Measurements from ENCODE around the gene DOCK8.
A peak's percentile ranks its signal among the peaks of the same experiment; 100 is the strongest.

DOCK8 gene

GRCh38 chr9:248278-248961, 33.8 kb downstream of the DOCK8 start:
- no peak for DNase-seq
- H3K36me3 Mint-ChIP-seq (ENCODE audit: low read depth) = no peaks in the 10 kb centered on the region
- no peaks in the 10 kb centered on the region for H3K27me3 Mint-ChIP-seq
- peaks cover 9% of the 10 kb centered on the region for H3K4me1 Mint-ChIP-seq (ENCODE audit: low read depth)
- no peaks in the 10 kb centered on the region for H3K9me3 Mint-ChIP-seq
- no peak overlapping the region for H3K27ac Mint-ChIP-seq
- no peak overlapping the region for H3K4me3 Mint-ChIP-seq

GRCh38 chr9:249025-249424, 34.4 kb downstream of the DOCK8 start:
- Mint-ChIP-seq H3K9me3 (no peaks in the 10 kb centered on the region), H3K4me3 (no peak overlapping the region), H3K4me1 (ENCODE audit: low read depth) (peaks cover 9% of the 10 kb centered on the region), H3K36me3 (ENCODE audit: low read depth) (no peaks in the 10 kb centered on the region), H3K27me3 (no peaks in the 10 kb centered on the region), H3K27ac (no peak overlapping the region)
- DNase-seq = no peak

GRCh38 chr9:250039-250438, 35.4 kb downstream of the DOCK8 start:
- no peak for DNase-seq
- Mint-ChIP-seq H3K4me3 (no peak overlapping the region), H3K27ac (no peak overlapping the region), H3K9me3 (no peaks in the 10 kb centered on the region), H3K27me3 (no peaks in the 10 kb centered on the region), H3K36me3 (ENCODE audit: low read depth) (no peaks in the 10 kb centered on the region), H3K4me1 (ENCODE audit: low read depth) (peaks cover 9% of the 10 kb centered on the region)

GRCh38 chr9:250625-251024, 36.0 kb downstream of the DOCK8 start:
- Mint-ChIP-seq H3K27ac (no peak overlapping the region), H3K27me3 (no peaks in the 10 kb centered on the region), H3K9me3 (no peaks in the 10 kb centered on the region), H3K36me3 (ENCODE audit: low read depth) (no peaks in the 10 kb centered on the region), H3K4me3 (no peak overlapping the region), H3K4me1 (ENCODE audit: low read depth) (peaks cover 9% of the 10 kb centered on the region)
- no peak for DNase-seq

GRCh38 chr9:251398-251797, 36.7 kb downstream of the DOCK8 start:
- Mint-ChIP-seq H3K36me3 (ENCODE audit: low read depth) (no peaks in the 10 kb centered on the region), H3K27ac (no peak overlapping the region), H3K9me3 (no peaks in the 10 kb centered on the region), H3K27me3 (no peaks in the 10 kb centered on the region), H3K4me1 (ENCODE audit: low read depth) (peaks cover 9% of the 10 kb centered on the region), H3K4me3 (no peak overlapping the region)
- DNase-seq = no peak

- no peak for DNase-seq
- Mint-ChIP-seq H3K9me3 (no peaks in the 10 kb centered on the region), H3K36me3 (ENCODE audit: low read depth) (no peaks in the 10 kb centered on the region), H3K27ac (no peak overlapping the region), H3K4me1 (ENCODE audit: low read depth) (peaks cover 7% of the 10 kb centered on the region), H3K4me3 (no peak overlapping the region), H3K27me3 (no peaks in the 10 kb centered on the region)
Measured at GRCh38 chr9:253539-253938, 38.9 kb downstream of the DOCK8 start.

- Mint-ChIP-seq H3K27me3 (no peaks in the 10 kb centered on the region), H3K4me3 (no peak overlapping the region), H3K4me1 (ENCODE audit: low read depth) (no peaks in the 10 kb centered on the region), H3K9me3 (no peaks in the 10 kb centered on the region), H3K27ac (no peak overlapping the region), H3K36me3 (ENCODE audit: low read depth) (no peaks in the 10 kb centered on the region)
- no peak for DNase-seq
Measured at GRCh38 chr9:254516-254915, 39.9 kb downstream of the DOCK8 start.

- H3K36me3 Mint-ChIP-seq (ENCODE audit: low read depth) = no peaks in the 10 kb centered on the region
- no peak overlapping the region for H3K27ac Mint-ChIP-seq
- DNase-seq = no peak
- no peak overlapping the region for H3K4me3 Mint-ChIP-seq
- no peaks in the 10 kb centered on the region for H3K9me3 Mint-ChIP-seq
- H3K4me1 Mint-ChIP-seq (ENCODE audit: low read depth) = no peaks in the 10 kb centered on the region
- no peaks in the 10 kb centered on the region for H3K27me3 Mint-ChIP-seq
Measured at GRCh38 chr9:257957-258356, 43.3 kb downstream of the DOCK8 start.

- DNase-seq = no peak
- no peaks in the 10 kb centered on the region for H3K36me3 Mint-ChIP-seq (ENCODE audit: low read depth)
- no peak overlapping the region for H3K4me3 Mint-ChIP-seq
- peaks cover 3% of the 10 kb centered on the region for H3K4me1 Mint-ChIP-seq (ENCODE audit: low read depth)
- H3K27me3 Mint-ChIP-seq = no peaks in the 10 kb centered on the region
- no peak overlapping the region for H3K27ac Mint-ChIP-seq
- no peaks in the 10 kb centered on the region for H3K9me3 Mint-ChIP-seq
Measured at GRCh38 chr9:259405-260404, 45.0 kb downstream of the DOCK8 start.

- peaks cover under 1% of the 10 kb centered on the region for H3K36me3 Mint-ChIP-seq (ENCODE audit: low read depth)
- H3K4me1 Mint-ChIP-seq (ENCODE audit: low read depth) = peaks cover 16% of the 10 kb centered on the region
- H3K9me3 Mint-ChIP-seq = peaks cover under 1% of the 10 kb centered on the region
- no peaks in the 10 kb centered on the region for H3K27me3 Mint-ChIP-seq
- H3K4me3 Mint-ChIP-seq = no peak overlapping the region
- DNase-seq = no peak
- H3K27ac Mint-ChIP-seq = no peak overlapping the region
Measured at GRCh38 chr9:264231-264630, 49.6 kb downstream of the DOCK8 start.

GRCh38 chr9:265209-265870, 50.7 kb downstream of the DOCK8 start:
- Mint-ChIP-seq H3K36me3 (ENCODE audit: low read depth) (peaks cover 2% of the 10 kb centered on the region), H3K9me3 (peaks cover 2% of the 10 kb centered on the region), H3K27ac (no peak overlapping the region), H3K27me3 (no peaks in the 10 kb centered on the region), H3K4me3 (no peak overlapping the region), H3K4me1 (ENCODE audit: low read depth) (peaks cover 20% of the 10 kb centered on the region)
- DNase-seq = no peak

- H3K36me3 Mint-ChIP-seq (ENCODE audit: low read depth) = peaks cover 2% of the 10 kb centered on the region
- no peak overlapping the region for H3K27ac Mint-ChIP-seq
- peaks cover 27% of the 10 kb centered on the region for H3K4me1 Mint-ChIP-seq (ENCODE audit: low read depth)
- no peak for DNase-seq
- no peaks in the 10 kb centered on the region for H3K27me3 Mint-ChIP-seq
- H3K9me3 Mint-ChIP-seq = peaks cover 2% of the 10 kb centered on the region
- H3K4me3 Mint-ChIP-seq = no peak overlapping the region
Measured at GRCh38 chr9:266228-266627, 51.6 kb downstream of the DOCK8 start.

- H3K27me3 Mint-ChIP-seq = no peaks in the 10 kb centered on the region
- no peak overlapping the region for H3K27ac Mint-ChIP-seq
- H3K36me3 Mint-ChIP-seq (ENCODE audit: low read depth) = peaks cover 8% of the 10 kb centered on the region
- H3K4me1 Mint-ChIP-seq (ENCODE audit: low read depth) = peaks cover 44% of the 10 kb centered on the region
- no peak overlapping the region for H3K4me3 Mint-ChIP-seq
- no peak for DNase-seq
- H3K9me3 Mint-ChIP-seq = peaks cover 2% of the 10 kb centered on the region
Measured at GRCh38 chr9:268616-269015, 54.0 kb downstream of the DOCK8 start.

GRCh38 chr9:269081-269711, 54.5 kb downstream of the DOCK8 start:
- H3K9me3 Mint-ChIP-seq = peaks cover 2% of the 10 kb centered on the region
- no peak for DNase-seq
- no peak overlapping the region for H3K4me3 Mint-ChIP-seq
- H3K4me1 Mint-ChIP-seq (ENCODE audit: low read depth) = peaks cover 44% of the 10 kb centered on the region
- peaks cover 13% of the 10 kb centered on the region for H3K36me3 Mint-ChIP-seq (ENCODE audit: low read depth)
- H3K27me3 Mint-ChIP-seq = no peaks in the 10 kb centered on the region
- H3K27ac Mint-ChIP-seq = peak overlapping the region; percentile 18

Data from activated T-cell treated with anti-CD3 and anti-CD28 coated beads, Interleukin-2, amount 50 U/mL, for 24 hours (primary cell).